Glomerular visceral epithelial cell (primary cell): ENCODE results near the gene C2CD5.

Source experiments
- DNase-seq: peaks from one replicate; pipeline ENCODE4 v3.0.0-alpha.2; 2016; ENCODE audit errors: extremely low spot score

Gene C2CD5

DNA sequence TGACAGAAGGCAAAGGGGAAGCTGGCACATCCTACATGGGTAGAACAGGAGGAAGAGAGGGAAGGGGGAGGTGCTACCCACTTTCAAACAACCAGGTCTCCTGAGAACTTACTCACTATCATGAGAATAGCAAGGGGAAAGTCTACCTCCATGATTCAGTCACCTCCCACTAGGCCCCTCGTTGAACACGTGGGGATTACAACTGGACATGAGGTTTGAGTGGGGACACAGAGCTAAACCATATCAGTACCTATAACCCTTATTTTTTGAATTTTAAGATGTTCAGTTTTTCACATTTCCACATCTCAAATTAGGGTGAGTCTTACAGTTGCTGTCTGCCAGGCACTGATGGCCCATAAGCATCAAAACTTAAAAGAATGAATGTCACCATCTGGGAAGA is 129.6 kb downstream of the C2CD5 start:
- no peak for DNase-seq

DNA sequence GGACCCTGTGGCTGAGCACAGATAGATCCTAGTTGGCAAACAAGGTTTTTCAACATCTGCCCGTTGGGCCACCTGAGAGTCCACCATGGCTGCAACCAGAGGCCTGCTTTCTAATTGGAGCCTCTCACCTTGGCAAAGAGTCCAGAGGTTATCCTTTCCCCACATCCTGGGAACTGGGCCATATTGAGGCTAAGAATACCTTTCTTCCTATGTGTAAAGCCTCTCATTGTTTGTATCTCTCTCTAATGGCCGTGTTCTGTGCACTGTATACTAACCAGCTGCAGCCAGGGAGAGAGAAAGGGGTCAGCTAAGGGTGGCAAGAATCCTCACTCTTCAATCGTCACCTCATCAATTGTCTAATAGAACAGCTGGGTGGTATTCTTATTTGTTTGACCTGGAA is 130.8 kb downstream of the C2CD5 start:
- no peak for DNase-seq

DNA sequence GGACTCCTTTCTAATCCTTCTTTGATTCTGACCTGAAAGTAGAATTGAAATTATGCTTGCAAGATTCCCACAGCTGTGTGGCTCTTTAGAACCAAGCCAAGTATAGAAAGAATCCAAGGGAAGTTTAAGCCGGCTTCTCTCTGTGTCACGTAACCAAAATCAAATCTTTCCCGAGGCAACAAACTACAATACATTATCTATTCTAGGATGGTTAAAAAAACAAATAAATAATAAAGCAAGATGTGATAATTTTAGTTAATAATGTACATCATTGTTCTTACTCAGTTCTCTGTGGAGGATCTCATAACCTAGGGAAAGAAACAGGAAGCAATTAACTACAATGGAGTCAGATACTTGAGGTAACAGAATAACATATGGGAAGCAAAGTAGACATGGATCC is 131.8 kb downstream of the C2CD5 start:
- DNase-seq, result no peak

DNA sequence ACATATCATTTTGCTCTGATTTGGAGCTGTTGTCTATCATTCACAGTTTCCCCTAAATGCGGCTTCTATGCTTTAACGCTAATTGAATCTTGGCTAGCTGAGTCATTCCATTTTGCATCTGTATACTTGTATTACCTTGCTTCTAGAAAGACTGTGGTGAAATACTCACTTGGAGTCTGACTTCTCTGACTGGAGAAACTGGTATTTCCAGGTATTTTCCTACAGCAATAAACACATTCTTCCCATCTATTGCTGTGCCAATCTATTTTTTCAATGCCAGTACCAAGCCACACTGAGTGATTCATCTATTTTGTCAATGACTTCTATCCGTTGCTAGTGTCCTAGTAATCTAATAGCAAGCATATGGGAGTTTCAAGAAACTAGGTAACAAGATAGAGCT is 133.9 kb downstream of the C2CD5 start:
- no peak for DNase-seq

DNA sequence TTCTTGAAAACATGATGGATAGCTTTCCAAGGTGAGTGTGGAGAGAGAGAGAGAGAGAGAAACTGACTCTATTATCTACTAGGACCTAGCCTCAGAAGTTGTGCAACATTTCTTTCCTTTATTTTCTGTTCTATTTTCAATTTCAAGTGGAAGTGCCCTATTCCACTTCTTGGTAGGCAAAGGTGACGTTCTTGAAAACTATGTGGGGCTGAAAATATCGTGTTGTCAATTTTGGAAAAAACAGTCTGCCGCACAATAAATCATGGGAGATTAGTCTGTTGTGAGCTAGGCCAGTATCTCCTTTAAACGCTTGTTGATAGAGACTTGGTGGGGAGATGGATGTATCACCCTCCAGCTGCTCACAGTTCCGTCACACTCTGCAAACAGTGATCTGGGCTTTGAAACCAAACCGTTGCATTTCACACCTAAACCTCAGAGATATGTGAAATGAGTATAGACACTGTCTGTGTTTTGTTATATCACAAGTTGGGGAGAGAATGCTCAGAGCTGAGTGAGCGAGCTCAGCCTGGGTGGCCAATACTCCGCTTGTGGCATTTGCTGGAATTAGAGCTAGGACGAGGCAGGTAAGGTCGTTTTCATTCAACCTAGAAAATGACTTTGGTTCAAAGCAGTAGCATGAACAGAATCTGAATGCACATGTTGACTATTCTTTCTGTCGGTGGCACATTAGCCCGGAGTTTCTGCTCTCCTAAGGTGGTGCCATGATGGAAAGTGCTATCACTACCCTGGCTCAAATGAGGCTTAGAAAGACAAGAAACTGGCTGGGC is 134.8 kb downstream of the C2CD5 start:
- no peak for DNase-seq

DNA sequence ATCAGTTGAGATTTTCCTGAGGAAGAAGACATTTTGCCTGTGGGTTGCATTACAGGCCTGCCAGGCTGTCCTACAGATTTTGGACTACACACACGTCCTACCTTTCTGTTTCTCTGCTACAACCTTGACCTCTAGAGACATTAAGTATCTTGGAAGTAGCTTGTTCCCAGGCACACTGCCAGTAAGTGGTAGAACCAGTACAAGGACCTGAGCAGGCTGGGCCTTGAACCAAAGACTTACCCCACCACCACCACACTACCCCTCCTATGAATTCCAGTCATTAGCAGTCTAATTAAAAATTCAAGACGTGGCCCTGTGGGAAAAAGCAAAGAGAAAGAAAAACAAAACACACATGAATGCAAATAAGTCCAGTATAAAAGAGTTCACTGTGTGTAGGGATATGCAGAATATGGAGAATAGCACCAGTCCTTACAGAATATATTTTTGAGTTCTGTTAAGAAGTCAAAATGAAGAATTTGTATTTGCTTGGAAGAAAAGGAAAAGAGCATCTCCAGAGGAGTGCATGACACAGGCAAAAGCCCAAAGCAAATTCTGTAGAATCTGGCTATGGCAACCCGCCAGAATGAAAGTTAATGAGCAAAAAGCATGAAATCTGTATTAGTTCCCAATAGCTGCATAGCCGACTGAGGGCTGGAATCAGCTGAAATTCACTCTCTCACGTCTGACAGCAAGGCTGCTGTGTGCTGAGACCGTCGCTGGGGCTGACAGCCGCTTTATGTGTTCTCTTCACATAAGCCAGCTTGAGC is 135.5 kb downstream of the C2CD5 start:
- DNase-seq, result no peak

DNA sequence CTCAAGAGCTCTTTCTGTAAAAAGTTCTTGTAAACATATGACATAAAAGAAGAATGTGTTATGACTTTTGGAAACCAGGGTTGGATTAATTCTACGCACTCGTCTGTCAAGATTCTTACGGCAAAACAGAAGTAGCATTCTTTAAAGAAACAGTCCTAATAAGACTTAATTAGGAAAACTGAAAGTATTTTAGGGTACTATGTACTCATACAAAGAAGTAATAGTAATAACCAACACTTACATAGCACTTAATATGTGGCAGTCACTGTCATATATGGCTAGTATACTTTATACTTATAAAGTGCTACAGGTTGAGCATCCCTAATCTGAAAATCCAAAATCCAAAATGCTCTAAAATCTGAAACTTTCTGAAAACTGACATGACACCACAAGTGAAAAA is 136.9 kb downstream of the C2CD5 start:
- DNase-seq, result no peak

DNA sequence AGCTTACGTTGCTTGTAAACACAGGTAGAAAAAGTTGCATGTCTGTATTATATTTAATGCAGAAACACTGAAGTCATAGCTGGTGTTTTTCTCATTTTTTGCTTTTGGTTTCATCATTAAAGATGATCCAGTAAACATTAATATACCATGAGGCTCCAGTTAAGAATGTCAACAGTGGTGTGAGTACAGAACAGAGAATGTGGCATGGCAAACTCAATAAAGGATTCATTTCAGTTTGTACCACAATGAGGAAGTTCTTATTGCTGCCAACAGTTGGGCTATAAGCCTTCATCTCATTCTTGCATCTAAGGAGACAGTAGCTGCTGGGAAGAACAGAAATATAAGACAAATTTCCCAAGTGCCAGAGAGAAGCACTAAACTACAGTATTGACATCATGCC is 137.7 kb downstream of the C2CD5 start:
- DNase-seq, result no peak

DNA sequence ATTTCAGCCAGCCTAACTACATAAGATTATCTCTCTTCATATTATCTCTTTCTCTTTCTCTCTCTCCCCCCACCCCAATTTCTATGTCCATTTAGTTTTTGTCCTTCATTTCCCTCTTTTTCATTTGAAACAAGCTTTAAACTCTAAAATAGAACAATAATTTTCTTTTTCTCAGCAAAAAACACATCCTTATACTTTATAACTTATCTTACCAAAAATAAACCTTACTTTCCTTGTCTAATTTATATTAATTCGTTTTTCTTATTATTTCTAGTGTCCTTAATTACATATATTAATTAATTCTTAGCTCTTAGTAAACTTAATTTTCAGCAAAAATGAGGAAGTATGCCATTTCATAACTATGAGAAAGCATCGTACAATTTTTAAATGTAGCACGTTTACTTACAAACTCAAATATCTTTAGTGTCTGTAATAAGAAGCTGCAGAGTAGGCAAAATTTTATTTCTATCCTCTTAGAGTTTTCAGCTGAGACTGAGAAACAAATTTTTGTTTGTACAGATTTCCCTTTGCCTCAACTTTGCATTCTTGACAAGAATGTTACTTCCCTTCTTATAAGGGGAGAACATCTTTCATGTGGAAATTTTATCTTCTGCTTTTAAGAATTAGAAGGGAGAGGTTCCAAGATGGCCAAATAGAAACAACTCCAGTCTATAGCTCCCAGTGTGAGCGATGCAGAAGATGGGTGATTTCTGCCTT is 144.7 kb downstream of the C2CD5 start:
- no peak for DNase-seq
